GM18499 (cell line): ENCODE measurements around the gene LCE4A.
"Not testable (repeated sequence)": the region's sequence is repeated elsewhere in the genome, so short reads cannot be mapped to it uniquely, and the experiment has no call there.

ENCODE experiments used
- ATAC-seq: cut with Tn5 transposase; IDR thresholded peaks from one replicate; pipeline ENCODE4 v1.9.1; 2021; ENCODE audit warnings: moderate number of reproducible peaks; ENCODE audit not compliant: insufficient read depth, unreplicated experiment

LCE4A gene, protein sequence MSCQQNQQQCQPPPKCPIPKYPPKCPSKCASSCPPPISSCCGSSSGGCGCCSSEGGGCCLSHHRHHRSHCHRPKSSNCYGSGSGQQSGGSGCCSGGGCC

DNA sequence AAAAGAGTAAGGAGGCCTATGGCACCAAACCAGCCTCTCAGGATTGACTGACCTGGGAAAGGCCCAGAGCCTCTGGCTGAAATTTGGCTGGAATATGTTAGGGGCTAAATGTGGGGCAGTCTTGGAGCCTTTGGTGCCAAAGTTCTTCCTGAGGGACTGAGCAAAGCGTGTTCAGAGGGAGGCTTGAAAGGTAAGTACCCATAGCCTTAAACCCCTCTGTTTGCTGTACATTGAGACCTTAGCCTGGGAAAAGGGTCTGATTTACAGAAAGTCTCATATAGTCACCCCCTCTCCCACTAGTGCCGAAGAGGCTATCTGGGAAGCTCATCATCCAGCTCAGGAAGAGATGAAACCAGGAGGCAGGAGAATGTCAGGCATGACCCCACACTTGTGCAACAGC lies at the start of gene LCE4A:
Gene LCE4A (plus strand): TSS at position 301 of the 400 bp plus-strand sequence. CDS start 916 bp downstream, outside the sequence.
- ATAC-seq = no peak

DNA sequence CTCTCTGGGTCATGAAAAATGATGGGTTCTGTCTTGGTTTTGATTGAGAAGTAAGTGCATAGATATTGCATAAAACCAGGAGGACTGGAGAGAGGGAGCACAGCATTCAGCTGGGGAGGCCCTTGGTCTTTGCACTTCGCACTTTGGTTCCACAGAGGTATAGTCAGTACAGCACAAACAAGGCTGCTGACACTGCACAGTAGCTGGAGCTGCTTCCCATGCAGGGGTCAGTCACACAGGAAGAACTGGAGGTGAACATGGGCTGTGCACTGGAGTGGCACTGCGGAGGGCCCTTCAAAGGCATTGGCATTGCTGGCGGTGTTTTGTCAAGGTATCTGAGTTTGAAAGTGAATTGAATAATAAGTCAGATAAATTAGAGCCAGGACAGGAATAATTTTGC lies 49.3 kb upstream of the LCE4A start:
- no peak for ATAC-seq

DNA sequence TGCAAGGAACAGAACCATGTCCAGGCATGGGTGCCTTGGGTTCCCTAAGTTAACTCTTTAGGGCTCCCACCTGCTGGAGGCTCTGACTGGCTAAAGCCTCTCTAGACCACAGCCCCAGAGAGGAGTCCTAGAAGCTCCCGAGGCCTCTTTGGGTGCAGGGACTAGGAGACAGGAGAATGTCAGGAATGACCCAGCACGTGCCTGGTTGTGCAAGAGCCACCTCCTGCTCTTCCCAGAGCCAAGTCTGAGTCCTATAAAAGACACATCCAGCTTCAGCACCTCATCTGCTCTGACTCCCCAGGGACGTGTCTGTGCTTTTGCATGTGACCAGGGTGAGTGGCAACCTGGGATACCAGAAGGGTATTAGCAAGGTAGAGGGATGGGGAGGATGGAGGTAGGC lies 44.9 kb upstream of the LCE4A start, which contains the start of gene LCE2D:
Gene LCE2D (plus strand): TSS at position 283 of the 400 bp plus-strand sequence. CDS start 726 bp downstream, outside the sequence.
- ATAC-seq = no peak

DNA sequence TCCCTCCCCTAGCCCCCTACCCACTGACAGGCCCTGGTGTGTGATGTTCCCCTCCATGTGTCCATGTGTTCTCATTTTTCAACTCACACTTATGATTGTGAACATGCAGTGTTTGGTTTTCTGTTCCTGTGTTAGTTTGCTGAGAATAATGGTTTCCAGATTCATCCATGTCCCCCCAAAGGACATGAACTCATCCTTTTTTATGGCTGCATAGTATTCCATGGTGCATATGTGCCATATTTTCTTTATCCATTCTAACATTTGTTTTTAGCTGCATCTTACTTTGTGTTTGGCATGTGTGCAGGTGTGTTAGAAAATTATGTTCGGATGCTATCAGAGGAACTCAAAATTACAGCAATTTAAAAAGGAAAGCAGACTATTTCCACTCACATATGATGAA lies 41.8 kb upstream of the LCE4A start:
- not testable (repeated sequence) for ATAC-seq

DNA sequence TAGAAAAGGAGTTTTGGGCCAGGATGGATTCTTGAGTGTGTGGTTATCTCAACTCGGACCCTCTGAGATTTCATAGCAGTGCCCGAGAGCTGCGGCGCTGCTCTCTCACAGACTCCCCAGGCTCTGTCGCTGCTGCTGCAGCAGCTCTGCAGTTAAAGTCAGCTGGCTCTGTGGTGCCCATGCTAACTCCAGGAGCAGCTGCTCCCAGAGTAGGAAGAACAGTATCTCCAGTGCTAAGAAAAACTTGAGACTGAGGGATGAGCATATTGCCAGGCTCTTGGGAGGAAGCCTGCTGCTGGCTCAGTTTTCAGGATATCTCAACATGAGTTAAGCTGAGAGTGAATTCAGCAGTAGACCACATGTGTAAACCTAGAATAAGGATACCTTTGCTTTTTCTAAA lies 40.3 kb upstream of the LCE4A start:
- ATAC-seq = no peak

DNA sequence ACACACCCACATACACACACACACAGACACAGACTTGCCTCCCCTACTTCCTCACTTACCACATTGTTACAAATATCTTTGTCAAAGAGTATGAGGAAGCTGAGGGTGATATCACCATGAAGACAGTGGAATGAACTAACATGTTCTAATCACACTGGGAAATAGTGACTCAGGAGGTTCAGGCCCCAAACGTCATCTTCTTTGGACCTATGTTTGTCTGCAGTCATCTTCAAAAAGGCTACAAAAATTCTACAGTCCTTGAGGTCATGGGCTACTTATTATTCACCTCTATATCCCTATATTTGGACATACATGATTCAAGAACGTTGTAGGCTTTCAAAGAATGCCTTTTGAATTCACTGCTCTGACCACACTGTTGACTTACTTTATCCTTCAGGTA lies 34.9 kb upstream of the LCE4A start:
- no peak for ATAC-seq

DNA sequence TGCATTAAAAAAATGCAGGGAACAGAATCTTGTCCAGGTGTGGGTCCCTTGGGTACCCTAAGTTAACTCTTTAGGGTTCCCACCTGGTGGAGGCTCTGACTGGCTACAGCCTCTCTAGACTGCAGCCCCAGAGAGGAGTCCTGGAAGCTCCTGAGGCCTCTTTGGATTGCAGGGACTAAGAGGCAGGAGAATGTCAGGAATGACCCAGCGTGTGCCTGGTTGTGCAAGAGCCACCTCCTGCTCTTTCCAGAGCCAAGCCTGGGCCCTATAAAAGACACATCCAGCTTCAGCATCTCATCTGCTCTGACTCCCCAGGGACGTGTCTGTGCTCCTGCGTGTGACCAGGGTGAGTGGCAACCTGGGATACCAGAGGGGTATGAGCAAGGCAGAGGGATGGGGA lies 33.0 kb upstream of the LCE4A start, which contains the start of gene LCE2C:
Gene LCE2C (plus strand): TSS at position 297 of the 400 bp plus-strand sequence. CDS start 737 bp downstream, outside the sequence.
- ATAC-seq = not testable (repeated sequence)

DNA sequence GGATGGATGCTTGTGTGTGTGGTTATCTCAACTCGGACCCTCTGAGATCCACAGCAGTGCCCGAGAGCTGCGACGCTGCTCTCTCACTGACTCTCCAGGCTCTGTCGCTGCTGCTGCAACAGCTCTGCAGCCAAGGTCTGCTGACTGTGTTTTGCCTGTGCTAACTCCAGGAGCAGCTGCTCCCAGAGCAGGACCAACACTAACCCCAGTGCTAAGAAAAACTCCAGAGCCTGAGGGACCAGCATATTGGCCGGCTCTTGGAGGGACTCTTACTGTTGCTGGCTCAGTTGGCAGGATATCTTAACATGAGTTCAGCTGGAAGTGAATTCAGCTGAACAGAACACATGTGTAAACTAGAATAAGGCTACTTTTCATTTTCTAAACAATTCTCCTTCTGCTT lies 28.5 kb upstream of the LCE4A start:
- no peak for ATAC-seq

DNA sequence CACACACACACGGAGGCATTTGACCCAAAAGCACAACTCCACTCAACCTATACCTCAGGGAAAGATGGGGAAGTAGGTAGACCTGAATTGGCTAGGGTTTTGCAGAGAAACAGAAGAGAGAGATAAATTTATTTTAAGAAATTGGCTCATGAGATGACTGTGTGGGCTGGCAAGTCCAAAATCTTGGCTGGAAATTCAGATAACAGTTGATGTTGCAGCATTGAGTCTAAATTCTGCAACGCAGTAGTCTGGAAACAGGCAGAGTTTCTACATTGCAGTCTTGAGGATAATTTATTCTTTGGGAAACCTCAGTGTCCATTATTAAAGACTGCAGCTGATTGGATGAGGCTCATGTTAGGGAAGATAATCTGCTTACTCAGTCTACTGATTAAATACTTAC lies 26.3 kb upstream of the LCE4A start:
- no peak for ATAC-seq

DNA sequence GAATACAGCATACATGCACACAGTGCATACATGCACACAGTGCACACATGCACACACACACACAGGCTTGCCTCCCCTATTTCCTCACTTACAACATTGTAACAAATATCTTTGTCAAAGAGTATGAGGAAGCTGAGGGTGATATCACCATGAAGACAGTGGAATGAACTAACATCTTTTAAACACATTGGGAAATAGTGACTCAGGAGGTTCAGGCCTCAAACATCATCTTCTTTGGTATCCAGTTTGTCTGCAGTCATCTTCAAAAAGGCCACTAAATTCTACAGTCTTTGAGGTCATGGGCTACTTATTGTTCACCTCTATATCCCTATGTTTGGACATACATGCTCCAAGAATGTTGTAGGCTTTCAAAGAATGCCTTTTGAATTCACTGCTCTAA lies 24.1 kb upstream of the LCE4A start:
- ATAC-seq = no peak

DNA sequence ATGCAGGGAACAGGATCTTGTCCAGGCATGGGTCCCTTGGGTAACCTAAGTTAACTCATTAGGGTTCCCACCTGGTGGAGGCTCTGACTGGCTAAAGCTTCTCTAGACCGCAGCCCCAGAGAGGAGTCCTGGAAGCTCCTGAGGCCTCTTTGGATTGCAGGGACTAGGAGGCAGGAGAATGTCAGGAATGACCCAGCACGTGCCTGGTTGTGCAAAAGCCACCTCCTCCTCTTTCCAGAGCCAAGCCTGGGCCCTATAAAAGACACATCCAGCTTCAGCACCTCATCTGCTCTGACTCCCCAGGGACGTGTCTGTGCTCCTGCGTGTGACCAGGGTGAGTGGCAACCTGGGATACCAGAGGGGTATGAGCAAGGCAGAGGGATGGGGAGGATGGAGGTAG lies 22.1 kb upstream of the LCE4A start, which contains the start of gene LCE2B:
Gene LCE2B (plus strand): TSS at position 301 of the 400 bp plus-strand sequence. CDS start 721 bp downstream, outside the sequence.
- ATAC-seq = not testable (repeated sequence)

DNA sequence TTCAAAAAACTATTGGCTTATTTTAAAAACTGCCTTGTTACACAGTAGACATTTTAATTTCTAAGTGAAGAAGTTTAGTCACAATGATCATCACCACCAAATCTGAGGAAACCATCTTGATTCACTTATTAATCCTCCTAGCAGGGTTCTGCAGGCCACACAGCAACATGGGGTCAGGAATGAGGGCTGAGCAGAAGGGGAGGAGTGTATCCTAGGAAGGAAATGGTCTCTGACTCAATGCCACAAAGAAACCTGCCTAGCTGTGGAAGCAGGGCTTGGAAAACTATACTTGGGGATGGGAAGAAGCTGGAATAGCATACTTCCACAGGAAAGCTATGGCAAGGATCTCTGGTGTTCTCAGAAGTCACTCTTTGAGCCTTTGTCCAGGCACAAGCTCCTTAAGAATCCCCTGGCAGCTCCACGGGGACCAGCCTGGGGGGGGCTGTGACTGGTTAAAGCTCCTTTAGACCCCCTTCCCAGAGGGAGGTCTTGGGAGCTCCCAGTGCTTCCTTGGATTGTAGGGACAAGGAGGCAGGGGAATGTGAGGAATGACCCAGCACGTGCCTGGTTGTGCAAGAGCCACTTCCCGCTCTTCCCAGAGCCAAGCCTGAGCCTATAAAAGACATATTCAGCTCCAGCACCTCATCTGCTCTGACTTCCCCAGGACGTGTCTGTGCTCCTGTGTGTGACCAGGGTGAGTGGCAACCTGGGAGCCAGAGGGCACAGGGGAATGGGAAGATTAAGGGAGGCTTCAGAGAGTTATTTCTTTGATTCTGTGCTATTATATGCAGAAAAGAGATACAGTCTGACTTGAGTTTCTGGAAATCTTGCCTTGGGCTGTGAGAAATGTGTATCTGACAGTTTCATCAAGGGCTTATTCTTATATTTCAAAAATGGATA lies 10.0 kb upstream of the LCE4A start, which contains the start of gene LCE2A:
Gene LCE2A (plus strand): TSS at position 645 of the 900 bp plus-strand sequence. CDS start 557 bp downstream, outside the sequence.
- no peak for ATAC-seq

DNA sequence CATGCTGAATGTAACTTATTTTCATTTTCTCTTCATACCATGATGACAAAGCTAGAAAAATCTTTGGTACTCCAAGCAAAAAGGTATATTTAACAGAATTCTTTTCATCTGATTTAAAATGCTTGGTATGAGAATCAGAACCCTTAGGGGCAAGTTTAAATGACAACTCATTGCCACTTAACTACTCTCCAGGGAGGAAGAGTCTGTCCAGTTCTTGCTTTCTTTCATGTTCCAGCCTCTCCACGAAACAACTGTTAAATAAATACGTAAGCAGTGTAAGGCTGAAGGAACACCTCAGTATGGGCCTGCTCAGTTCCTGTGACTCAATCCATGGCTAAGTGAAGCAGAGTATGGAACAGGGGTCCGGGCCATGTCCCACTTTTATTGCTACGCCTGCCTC lies 8.2 kb upstream of the LCE4A start:
- no peak for ATAC-seq

DNA sequence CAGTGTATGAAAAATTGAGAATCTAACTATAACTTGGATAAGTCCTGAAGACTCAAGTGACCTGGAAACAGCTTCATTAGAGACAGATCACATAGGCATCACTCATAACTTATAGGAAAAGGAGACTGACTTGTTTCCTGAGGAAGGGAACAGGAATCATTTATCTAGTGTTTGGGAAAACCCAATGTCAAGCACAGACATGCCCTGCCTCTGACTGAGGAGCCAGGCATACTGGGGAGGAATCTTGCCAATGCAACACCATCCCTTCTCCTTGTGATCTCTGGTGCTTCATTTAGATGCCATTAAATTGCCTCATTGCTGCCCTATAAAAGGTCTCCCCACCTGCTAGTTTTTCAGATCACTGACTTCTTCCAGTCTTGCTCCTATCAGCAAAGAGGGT lies 10.3 kb downstream of the LCE4A start:
- ATAC-seq = no peak

DNA sequence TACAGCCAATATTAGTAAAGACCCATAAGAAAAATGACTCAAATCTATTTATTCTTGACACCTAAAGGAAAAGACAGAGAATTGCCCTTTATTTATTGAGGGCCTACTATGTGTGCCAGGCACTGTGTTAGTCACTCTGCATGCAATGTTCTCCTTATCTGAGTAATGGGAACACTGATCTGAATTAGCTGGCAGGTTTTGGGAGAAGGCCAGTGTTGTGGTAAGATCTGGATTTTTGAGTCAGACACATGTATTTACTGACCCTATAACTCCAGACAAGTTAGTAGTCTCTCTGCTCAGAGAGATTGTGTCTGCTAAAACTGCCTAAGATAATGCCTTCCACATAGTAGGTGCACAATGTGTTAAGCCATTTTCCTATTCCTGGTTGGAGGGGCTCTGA lies 17.3 kb downstream of the LCE4A start:
- ATAC-seq = no peak

DNA sequence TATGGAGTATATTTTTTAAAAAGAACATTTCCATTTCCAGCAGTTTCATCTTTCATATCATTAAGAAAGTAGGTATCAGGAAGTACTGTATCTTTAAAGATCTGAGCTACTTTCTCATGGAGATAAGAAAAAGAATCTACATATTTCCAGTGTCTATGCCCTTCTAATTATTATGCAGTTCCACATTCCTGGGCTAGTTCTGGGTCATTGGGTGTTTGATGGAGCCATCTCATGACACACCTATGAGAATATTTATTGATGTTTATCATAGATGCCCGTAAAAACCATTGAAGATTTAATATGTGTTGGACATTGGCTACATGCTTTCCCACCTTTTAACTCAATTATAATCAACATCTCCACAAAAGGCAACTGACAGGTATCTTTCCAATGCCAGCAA lies 21.0 kb downstream of the LCE4A start:
- no peak for ATAC-seq

DNA sequence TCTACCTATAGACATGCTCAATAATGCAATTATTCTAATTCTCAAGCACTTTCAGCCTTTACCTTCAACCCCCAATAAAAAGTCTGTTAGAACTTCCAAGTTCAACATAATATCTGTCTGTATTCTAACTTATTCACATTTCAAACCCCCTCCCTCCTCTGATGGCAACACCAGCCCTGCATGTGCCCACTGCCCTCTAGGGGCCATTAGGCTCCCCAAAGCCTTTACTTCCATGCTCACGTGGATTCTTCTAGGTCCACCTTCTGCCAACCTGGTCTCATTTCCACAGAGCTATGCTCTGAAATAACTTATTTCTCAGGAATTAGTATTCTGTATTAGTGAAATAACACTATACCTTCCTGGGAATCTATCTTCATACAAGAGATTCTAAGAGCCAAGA lies 27.7 kb downstream of the LCE4A start:
- ATAC-seq = no peak

DNA sequence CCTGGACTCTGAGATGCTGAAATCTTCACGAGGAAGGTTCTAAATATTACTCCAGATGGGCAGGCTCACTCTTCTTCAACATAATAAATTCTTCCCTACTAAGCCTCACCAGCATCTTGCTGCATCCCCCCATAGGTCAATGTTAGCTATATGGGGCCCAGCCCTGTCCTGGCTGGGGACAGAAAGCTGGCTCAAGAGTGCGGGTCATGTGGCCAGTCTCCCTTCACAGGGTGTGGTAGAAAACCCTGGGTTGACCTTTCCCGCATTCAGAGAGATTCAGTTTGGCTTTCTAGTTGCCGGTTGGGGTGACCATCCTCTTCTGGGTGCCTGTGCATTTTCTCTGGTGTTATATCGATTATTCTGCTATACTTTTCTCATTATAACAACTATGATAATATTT lies 30.0 kb downstream of the LCE4A start:
- ATAC-seq = no peak

DNA sequence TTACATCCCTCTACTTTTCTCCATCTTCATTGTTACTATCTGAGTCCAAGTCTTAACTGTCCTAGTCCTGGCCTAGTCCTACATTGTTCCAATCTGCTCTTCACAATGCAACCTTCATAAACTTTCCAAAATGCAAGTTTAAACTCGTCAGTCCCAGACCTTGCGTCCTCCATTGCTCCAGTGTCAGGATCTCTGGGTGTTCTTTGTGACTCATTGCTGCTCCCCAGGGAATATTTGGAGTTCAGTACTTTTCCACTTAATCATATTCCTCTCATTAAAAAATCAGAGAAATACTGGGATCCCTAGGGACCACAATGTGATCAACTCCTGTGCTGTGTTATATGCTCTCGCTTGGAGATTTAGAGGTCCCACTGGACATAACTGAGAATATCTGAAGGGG lies 31.9 kb downstream of the LCE4A start:
- ATAC-seq = no peak

DNA sequence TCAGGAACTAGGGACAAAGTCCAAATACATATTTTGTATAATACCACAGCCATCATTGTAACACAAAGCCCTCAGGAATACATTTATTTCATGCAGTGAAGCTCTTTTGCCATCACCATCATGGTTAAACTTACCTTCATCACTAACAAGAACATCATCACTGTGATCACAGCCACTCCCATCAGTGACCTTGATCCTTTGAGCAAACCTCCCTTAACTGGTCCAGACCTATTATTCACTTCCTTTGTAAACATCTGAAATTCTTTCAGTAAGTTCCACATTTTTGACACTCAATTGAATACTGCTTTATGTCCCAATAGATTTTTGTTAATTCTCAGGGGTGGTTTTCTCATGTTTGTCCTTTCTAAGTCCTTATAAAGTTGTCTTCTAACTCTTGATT lies 33.7 kb downstream of the LCE4A start:
- no peak for ATAC-seq

DNA sequence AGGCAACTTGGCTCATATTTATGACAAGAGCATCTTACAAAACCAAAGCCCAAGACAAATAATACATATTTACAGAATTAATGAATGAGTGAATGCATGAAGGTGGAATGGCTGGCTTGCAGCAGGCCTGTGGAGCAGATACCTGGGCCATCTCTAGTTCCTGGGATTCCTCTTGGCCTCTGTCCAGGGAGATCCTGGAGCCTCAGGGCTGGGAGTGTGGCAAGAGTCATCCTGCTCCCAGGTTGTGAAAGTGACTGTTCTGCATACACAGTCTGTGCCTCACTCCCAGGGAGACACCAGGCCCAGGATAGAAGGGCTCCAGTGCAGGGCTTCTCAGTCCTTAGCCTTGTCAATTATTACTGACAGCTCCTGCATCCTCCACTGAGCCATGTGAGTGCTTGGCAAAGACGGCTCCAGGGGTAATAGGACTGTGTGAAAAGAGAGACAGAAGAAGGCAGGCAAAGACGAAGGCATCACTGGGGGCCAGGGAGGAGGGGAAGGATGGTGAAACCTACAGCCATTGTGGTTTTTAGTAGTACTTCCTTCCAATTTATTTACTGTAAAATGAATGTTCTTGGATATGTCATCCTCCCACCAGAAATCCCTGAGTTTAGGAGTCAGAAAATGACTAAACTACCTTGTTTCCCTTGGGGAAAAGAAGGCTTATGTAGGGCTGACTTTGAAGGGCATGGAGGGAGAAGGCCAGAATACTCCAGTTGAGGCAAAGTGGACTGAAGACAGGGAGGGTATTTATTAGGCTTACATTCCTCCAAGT lies 35.6 kb downstream of the LCE4A start:
- no peak for ATAC-seq
